B cell (primary cell): ENCODE results near the gene TMEM98.

ENCODE experiments used
- EZH2 ChIP-seq: IDR thresholded peaks from 2 replicates; pipeline ENCODE4 v1.6.1; 2012; ENCODE audit warnings: borderline replicate concordance, low read depth, mild to moderate bottlenecking, moderate library complexity, low read length; ENCODE audit not compliant: insufficient read depth, poor library complexity, severe bottlenecking
- TF ChIP-seq, protein P1 (sequence below): fragments of 200-600 bp; IDR thresholded peaks from one replicate; pipeline ENCODE4 v1.8.0; 2022; ENCODE audit warnings: antibody characterized with exemption, mild to moderate bottlenecking

DNA sequence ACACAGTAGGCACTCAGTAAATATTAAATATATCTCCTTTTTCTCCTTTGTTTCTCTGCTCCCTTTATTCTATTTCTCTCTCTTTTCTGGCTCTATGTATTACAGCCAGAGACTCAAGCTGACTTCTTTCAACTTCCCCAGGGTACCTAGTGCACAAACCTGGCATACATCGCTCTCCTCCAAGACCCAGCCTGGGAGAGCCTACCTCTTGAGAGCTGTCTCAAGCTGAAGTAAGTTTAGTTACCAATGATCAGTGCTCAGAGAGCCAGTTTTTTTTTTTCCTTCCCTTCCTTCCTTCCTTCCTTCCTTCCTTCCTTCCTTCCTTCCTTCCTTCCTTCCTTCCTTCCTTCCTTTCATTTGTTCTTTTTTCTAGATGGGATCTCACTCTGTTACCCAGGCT is 19.8 kb downstream of the TMEM98 start:
- no peak for TF ChIP-seq EZH2
- TF ChIP-seq, protein P1, sequence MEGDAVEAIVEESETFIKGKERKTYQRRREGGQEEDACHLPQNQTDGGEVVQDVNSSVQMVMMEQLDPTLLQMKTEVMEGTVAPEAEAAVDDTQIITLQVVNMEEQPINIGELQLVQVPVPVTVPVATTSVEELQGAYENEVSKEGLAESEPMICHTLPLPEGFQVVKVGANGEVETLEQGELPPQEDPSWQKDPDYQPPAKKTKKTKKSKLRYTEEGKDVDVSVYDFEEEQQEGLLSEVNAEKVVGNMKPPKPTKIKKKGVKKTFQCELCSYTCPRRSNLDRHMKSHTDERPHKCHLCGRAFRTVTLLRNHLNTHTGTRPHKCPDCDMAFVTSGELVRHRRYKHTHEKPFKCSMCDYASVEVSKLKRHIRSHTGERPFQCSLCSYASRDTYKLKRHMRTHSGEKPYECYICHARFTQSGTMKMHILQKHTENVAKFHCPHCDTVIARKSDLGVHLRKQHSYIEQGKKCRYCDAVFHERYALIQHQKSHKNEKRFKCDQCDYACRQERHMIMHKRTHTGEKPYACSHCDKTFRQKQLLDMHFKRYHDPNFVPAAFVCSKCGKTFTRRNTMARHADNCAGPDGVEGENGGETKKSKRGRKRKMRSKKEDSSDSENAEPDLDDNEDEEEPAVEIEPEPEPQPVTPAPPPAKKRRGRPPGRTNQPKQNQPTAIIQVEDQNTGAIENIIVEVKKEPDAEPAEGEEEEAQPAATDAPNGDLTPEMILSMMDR: no peak
